ENCODE data around the gene GPR84. TPM values are rescaled to one million over a fixed set of nuclear protein-coding genes. Genes with fewer than 3 reads are reported as not detected.
A peak's percentile ranks its signal among the peaks of the same experiment; 100 is the strongest.
"Not testable (repeated sequence)": the region's sequence is repeated elsewhere in the genome, so short reads cannot be mapped to it uniquely, and the experiment has no call there.

The GPR84 gene
- total RNA-seq, 2 donors from 2014 or later = 1.6 to 2.5 TPM

DNA sequence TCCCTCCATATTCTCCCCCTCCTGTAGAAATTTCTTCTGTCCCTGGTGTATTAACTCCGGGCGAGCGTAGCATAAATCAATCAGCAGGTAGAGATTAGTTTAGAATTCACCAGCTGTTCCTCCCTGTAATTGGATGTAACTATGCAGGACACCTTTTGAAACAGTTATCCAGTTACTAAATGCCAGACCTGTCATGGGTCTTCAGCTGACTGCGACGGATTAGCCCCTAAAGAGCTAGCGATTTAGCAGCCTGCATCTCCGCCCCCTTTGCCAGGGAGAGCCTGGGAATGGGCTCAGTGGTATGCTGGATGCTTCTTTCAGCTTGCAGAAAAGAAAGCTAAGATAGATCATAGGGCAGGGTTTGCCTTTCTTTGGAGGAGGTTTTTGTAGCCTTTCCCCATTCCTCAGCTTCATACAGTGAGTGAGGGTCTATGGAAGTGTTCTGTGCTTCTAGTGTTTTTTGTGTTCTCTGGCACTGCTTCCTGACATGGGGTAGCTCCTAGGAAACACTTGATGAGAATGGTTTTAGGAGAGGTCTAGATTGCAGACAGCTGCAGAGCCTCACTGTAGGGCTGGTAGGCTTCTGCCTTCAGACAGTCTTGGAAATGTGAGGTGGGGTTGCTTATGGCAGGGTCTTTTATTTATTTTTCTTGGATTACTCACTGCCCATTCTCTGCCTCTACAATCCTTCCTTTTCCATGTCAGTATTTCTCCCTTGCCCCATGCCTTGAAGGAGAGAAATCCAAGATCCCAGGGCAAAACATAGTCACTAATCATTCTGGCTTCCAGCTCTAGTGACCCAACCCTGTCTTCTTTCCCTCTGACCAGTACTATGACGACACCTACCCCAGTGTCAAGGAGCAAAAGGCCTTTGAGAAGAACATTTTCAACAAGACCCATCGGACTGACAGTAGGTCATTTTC is 22.6 kb downstream of the GPR84 start:
- DNase-seq (ENCODE audit: low spot score) = no peak
- intact Hi-C loops (cut with DNase I) = no loop called here

DNA sequence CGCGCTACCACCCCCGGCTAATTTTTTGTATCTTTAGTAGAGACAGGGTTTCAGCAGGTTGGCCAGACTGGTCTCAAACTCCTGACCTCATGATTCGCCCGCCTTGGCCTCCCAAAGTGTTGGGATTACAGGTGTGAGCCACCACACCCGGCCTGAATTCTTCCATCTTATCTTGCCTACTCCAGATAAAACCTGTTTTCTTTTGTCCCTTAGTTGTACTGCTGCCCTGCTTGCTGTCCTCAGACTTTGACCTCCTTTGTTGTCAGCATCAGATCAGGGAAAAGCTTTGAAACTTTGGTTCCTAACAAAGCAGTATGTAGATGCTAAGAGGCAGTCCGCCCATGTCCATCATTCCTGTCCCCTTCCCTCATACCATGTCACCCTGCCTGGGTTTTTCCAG is 23.4 kb downstream of the GPR84 start:
- intact Hi-C loops (cut with DNase I) = no loop called here

DNA sequence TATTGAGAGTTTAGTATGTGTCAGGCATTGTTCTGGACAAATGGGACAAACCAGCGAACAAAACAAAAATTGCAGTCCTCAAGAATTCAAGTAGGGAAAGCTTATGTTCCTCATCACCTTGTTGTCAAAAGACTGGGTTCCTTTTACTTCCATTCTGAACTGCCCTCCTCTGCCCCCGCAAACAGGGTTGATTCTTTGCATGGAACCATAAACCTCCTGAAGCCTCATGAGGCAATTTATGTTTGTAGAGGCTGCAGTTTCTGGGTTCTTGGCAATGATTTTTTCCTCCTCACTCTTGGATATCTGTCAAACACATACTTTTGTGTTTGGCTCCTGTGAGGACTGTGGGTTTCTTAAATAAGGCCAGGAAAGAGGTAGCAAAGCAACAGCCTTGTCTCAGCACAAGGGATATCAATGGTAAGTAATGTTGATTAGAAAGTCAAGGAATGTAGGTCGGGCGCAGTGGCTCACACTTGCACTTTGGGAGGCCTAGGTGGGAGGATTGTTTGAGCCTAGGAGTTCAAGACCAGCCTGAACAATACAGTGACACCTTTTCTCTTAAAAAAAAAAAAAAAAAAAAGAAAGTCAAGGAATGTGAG is 25.5 kb downstream of the GPR84 start:
- intact Hi-C loops (cut with DNase I) = no loop called here
- DNase-seq (ENCODE audit: low spot score) = no peak

More for the DNA sequence above, 23.4 kb downstream of the GPR84 start:
- DNase-seq (ENCODE audit: low spot score) = no peak

DNA sequence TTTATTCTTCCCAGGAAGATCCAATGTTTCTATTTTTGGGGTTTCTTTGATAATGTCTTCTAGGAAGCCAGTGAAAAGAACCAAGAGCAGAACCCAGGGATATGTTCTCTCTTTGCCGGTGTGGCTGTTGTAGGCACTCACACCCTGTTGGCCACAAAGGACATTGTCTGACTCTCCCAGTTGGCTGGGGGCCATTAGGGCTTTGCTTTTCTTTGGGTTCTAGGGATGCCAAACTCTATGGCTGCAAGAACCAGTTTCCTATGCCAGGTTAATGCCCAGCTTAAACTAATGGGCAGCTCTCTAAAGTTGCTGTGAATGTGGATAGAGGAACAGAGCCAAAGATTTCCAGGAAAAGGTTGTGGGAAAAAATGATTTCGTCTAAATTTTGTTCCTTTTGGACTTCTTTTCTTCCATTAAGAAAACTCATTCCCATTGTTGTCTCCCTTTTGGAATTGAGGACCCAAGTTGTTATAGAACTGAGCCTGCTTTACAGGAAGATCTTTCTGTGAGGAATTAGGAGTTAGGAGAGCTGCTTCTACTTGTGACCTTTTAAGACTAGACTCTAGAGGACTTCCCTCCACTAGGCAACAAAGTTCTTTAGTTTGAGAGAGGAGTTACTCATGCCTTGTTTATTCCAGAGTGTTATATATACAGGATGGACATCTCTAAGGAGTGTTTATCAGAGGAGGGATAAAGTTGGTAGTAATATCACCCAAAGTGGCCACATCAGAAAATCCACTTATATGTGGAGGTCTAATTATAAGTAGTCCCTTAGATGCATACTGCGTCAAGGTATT is 26.2 kb downstream of the GPR84 start:
- no peak for DNase-seq (ENCODE audit: low spot score)
- intact Hi-C loops (cut with DNase I) = no loop called here

DNA sequence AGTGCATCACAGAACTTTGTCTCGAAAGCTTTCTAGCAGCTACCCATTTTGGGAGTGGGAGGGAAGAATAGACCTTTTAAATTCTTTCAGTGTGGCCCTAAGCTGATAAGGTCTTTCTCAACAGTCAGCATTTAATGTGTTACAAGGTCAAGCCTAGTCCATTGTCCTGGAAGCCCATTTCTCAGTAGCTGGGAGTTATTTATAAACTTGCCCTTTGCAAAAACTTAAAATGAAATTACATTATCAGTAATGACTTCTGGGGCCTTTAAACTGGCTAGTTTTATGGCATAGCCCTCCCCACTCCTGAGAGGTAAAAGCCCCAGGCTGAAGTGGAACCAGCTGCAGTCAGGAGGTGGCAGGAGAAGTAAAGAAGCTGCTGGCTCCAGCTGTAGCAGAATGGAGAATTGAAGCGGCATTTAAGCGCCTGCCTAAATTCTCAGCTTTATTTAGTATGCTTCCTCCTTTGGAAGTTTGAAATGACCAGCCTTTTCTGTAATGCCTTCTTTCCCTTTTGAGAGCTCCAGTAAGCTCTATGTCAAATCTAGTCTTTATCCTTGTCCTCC is 26.9 kb downstream of the GPR84 start:
- intact Hi-C loops (cut with DNase I) = no loop called here
- no peak for DNase-seq (ENCODE audit: low spot score)

DNA sequence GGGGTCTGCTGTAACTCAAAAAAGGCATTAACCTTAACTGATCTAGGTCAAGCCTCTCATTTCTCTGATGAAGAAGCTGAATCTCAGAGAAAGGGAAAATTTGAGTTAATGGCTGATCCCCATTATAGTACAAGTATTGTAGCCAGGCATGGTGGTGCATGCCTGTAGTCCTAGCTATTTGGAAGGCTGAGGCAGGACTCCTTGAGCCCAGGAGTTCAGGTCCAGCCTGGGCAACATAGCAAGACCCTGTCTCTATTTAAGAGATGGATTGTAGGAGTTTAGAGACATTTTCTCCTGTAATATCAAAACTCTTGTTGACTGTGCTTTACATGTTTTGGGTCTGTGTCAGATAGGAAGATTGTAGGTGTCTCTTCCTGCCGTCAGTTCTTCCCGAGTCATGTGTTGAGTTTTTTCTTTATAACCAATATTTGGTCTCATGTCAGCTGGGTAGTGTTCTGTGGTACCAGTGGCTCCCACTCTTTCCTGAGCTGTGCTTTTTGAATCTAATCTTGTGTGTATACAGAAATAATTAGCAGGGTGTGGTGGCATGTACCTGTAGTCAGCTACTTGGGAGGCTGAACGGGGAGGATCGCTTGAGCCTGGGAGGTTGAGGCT is 30.8 kb downstream of the GPR84 start:
- intact Hi-C loops (cut with DNase I) = no loop called here
- no peak for DNase-seq (ENCODE audit: low spot score)

DNA sequence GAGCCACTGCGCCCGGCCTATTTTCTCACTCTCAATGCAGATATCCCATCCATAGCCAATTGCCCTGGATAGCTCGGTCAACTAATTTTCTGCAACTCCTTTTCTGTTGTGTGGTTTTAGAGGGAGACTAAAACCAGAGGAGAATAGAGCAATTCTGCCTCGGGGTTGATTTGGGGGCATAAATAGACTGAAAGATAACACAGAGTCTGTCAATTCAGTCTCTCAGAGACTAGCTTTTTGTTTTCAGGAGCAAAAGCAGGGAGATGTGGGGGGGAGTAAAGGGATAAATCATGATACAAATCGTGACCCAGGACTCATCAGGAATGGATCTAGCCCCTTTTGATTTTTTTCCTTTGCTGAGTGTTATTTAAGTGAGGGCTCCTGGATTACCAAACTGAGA is 32.8 kb downstream of the GPR84 start:
- no peak for DNase-seq (ENCODE audit: low spot score)
- intact Hi-C loops (cut with DNase I) = loop anchor here in 1 of 2 donors (2.0 kb wide), 1 partner anchor 49 kb away; no protein-coding TSS in a partner anchor

DNA sequence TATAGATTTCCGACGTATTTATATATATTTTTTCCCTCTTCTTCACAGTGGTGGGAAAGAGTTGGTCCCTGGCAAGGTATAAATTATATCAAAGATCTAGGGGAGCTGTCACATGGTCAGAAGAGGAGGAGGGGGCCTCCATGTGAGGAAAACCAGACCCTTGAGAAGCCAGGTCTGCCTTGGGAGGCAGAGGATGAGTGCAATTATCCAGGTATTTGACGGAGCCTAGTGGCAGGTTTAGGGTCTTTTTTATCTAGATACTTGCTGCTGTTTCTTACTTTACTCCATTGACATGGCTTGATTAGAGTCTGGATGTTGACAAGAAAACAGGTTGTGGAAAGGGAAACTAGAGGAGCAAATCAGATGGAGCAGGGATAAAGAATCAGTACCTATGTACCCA is 33.8 kb downstream of the GPR84 start:
- DNase-seq (ENCODE audit: low spot score) = peak; percentile 13

DNA sequence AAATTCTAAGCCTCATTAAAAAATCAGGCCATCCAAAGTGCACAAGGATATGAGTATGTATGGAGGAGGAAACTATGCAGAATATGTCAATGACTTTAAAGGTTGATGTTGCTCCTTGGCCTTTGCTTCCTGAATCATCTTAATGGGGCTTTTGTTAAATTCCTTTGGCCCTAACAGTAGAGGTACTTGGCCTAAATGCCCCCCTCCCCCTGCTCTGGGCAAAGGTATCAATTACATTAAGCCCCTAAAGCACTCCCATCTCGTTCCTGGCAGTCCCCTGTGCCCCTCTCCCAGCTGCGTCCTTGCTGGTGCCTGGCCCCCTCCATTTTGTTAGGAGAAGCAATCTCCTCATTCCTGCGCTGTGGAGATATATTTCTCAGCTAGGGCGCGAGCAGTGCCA is 34.5 kb downstream of the GPR84 start:
- DNase-seq (ENCODE audit: low spot score) = peak; percentile 35
- intact Hi-C loops (cut with DNase I) = loop anchor here (2.0 to 5.0 kb wide), 2 partner anchors 47 to 692 kb away; no protein-coding TSS in a partner anchor

More for the DNA sequence above, 33.8 kb downstream of the GPR84 start:
- intact Hi-C loops (cut with DNase I) = loop anchor here in 1 of 2 donors (2.0 kb wide), 1 partner anchor 48 kb away; no protein-coding TSS in a partner anchor

DNA sequence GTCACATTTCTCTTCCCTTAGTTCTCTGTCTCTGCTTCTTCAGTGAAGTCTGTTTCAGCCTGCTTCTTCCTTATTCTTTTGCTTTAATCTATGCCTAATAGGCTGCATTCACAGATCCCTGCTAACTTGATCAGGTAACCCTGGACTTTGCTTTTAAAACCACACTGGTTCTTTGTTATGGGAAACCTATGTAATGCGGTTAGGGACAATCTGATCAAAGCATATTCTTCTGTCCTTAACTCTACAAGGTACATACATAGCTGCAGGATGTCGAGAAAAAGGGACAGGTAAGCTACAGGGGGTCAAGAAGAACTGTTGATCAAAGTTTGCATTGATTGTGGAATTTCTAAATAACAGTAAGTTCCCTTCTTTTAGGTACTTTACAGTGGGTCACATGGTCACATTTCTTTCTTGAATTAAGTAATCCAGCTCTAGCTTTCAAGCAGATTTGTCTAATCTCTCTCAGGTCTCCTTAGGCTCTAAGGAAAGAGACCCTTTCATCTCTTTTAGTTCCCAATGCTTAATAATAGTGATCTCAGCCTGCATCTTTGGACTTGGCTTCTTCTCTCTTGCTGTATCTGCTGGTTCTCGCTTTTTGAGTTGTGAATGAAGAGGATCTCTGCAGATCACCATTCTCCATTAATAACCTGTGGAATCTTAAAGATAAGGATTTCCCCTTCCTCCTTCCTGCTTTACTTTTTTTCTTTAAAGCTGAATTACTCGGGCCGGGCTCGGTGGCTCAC is 35.5 kb downstream of the GPR84 start:
- DNase-seq (ENCODE audit: low spot score) = no peak
- intact Hi-C loops (cut with DNase I) = loop anchor here in 1 of 2 donors (5.0 kb wide), 1 partner anchor 691 kb away; no protein-coding TSS in a partner anchor

DNA sequence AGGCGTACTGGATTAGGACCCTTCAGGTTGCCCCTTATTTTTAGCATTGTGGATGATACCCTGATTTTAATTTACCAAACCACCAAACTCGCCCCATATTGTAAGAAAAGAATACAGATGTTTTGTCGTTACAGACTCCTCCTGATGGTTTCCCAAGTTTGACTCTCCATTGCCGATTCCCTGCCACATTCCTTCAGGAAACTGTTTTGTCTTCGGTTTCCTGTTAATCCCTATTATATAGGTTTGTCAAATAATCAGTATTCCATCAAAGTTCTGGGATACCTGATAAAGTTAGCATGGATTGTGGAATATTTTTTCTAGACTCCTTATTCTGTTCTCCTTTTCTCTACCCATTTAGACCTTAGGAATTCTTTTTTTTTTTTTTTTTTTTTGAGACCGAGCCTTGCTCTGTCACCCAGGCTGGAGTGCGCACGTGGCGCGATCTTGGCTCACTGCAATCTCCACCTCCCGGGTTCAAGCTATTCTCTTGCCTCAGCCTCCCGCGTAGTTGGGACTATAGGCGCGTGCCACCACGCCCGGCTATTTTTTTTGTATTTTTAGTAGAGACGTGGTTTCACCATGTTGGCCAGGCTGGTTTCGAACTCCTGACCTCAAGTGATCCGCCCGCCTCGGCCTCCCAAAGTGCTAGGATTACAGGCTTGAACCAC is 38.7 kb downstream of the GPR84 start:
- intact Hi-C loops (cut with DNase I) = loop anchor here in 1 of 2 donors (5.0 kb wide), 1 partner anchor 688 kb away; no protein-coding TSS in a partner anchor
- not testable (repeated sequence) for DNase-seq (ENCODE audit: low spot score)

DNA sequence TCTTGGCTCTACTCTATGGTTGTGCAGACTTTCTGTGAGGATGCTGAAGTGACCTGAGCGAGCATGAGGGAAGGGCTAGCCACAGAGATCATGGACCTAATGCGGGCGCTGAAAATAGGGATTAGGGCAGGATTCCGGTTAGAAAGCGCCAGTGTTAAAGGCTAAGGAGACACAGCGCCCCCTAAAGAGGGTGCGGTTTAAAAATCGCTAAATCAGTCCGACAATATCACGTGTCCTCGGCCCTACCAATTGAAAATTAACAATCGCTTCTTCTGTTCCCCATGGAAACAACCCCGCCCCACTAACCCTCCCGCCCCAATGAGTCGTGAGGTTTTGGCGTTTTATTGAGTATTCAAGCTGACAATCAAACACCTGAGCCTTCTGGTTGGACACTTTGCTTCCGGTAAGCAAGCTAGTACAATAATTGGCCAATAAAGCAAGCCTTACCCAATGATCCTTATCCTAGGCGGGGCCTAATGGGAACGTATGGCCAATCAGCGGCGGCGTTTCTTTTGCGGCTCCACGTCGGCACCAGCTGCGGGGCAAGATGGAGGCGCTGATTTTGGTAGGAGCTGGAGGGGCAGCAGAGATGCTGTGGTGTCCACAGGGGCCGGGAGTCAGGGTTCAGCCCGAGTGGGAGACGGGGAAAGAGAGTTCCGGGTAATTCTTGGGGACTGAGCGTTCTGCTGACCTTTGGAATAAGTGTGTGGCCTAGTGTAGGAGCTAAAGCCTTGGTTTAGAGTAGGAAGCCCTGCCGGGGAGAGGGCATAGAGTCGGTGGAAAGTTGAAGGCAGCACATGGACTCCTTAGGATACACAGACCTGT is 39.5 kb downstream of the GPR84 start, which contains the start of gene COPZ1:
TSS of gene COPZ1 (plus strand) at position 515 of the 825 bp plus-strand sequence. CDS start at position 548, 33 bp downstream.
- intact Hi-C loops (cut with DNase I) = loop anchor here in 1 of 2 donors (5.0 kb wide), 1 partner anchor 688 kb away; no protein-coding TSS in a partner anchor
- peak; percentile 98 for DNase-seq (ENCODE audit: low spot score)

DNA sequence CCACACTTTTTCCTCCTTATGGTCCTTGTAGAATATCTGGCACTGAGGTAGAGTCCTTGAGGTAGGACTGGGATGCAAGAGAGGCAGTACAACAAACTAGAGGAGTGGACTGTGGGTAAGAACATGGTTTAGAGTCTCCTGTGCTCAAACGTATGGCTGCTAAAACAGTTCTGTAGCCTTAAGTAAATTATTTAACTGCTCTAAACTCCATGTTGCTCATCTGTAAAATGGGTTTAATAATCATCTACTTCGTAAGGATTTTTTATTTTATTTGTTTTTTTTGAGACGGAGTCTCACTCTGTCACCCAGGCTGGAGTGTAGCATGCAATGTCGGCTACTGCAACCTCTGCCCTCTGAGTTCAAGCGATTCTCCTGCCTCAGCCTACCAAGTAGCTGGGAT is 42.9 kb downstream of the GPR84 start:
- intact Hi-C loops (cut with DNase I) = no loop called here

More for the DNA sequence above, 42.9 kb downstream of the GPR84 start:
- no peak for DNase-seq (ENCODE audit: low spot score)

Measured in posterior vena cava (tissue), 2 donors.